ENCODE data around the gene SH3RF1. TPM values are rescaled to one million over a fixed set of nuclear protein-coding genes. Genes with fewer than 3 reads are reported as not detected.

Gene SH3RF1
- total and polyA plus RNA-seq, 10 of the 15 experiments (the other 5 are each of a cell fraction or from before 2014, with no cell fraction given): 4.5 to 22.5 (median 10.4) TPM

DNA sequence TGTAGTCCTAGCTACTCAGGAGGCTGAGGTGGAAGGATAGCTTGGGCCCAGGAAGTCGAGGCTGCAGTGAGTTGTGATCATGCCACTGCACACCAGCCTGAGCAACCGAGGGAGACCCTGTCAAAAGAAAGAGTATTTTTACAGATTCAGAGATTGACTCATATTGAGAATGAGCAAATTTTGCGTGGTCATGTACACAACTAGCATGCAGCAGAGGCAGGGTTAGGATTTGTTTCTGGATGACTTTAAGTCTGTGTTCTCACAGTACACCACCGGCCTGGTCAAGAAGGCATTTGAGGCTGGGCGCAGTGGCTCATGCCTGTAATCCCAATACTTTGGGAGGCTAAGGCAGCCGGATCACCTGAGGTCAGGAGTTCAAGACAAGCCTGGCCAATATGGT is 215.9 kb downstream of the SH3RF1 start:
- Histone ChIP-seq H3K36me3 (ENCODE audit: control insufficient read depth in 2 of 2, insufficient read depth in 2 of 2, low read length in 1 of 2) (no peaks in the 10 kb centered on the region), H3K4me2 (ENCODE audit: control insufficient read depth, insufficient read depth) (no peak overlapping the region), H4K20me1 (ENCODE audit: control insufficient read depth, insufficient read depth) (no peaks in the 10 kb centered on the region), H3K9me3 (replicated peaks; ENCODE audit: control insufficient read depth, insufficient read depth, low read length) (no peaks in the 10 kb centered on the region), H3K79me2 (ENCODE audit: control insufficient read depth, insufficient read depth, low read length) (no peaks in the 10 kb centered on the region), H3K9ac (ENCODE audit: control insufficient read depth, insufficient read depth, low read length) (no peak overlapping the region), H3K27me3 (replicated peaks in 1 of 2; ENCODE audit: control insufficient read depth in 2 of 2, insufficient read depth in 2 of 2, low read length in 1 of 2) (no peaks in the 10 kb centered on the region), H3K4me3 (no peak overlapping the region), H3K4me1 (ENCODE audit: control insufficient read depth, insufficient read depth, low read length) (no peaks in the 10 kb centered on the region), H2AFZ (ENCODE audit: control insufficient read depth, low read depth, low read length) (no peak overlapping the region), H3K27ac (ENCODE audit: control insufficient read depth, insufficient read depth) (no peak overlapping the region)
- peak; percentile 75 for ATAC-seq
- SMC1A ChIA-PET (ENCODE audit: uncharacterized antibody, unreplicated experiment): no interaction called here
- no TSS peak for BruUV-seq (replicated peaks)
- CTCF ChIA-PET: no interaction called here
- RAD21 ChIA-PET (ENCODE audit: unreplicated experiment): no interaction called here
- intact Hi-C loops (cut with micrococcal nuclease; ENCODE audit: unreplicated experiment): no loop called here
- in situ Hi-C loops (cut with MboI): no loop called here
- TF ChIP-seq TCF3 (IDR thresholded peaks at IDR 0.05; ENCODE audit: borderline replicate concordance, insufficient read depth, low read depth, low read length) (no peak), NR2C1 (IDR thresholded peaks at IDR 0.05) (no peak), JUNB (IDR thresholded peaks at IDR 0.05) (peak; percentile 51), POU2F2 (IDR thresholded peaks at IDR 0.05; ENCODE audit: borderline replicate concordance, low read depth, low read length) (no peak), RB1 (IDR thresholded peaks at IDR 0.05; ENCODE audit: borderline replicate concordance) (no peak)
- WGBS (ENCODE audit: insufficient coverage, insufficient replicate concordance, low lambda C conversion rate, missing lambda C conversion rate): 17% methylated on average over 6 of the region's 6 CpGs
- no peak for DNase-seq (ENCODE audit: low read depth, low spot score)
- POLR2A ChIA-PET: no interaction called here
- FAIRE-seq: no peak

DNA sequence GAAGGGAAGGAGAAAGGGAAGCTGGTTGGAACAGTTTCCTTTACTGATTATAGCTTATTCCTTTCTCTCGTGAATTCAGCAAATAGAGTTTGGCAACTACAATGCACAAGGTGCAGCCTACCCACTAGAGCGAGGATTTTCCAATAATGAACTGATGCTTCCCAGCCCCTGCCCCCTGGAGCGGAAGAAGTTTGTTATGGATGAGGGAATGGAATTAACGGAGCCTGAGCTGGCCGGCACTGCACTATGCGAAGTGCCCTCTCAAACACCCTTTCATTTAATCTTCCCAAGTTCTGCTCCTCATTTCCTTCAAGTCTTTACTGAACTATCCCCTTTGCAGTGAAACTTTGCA is 218.2 kb downstream of the SH3RF1 start:
- SMC1A ChIA-PET (ENCODE audit: uncharacterized antibody, unreplicated experiment): interaction anchor here (2.0 kb wide), 1 partner anchor 46 kb away, joined by 4 read pairs; no protein-coding TSS in a partner anchor
- Histone ChIP-seq H4K20me1 (ENCODE audit: control insufficient read depth, insufficient read depth) (no peaks in the 10 kb centered on the region), H3K79me2 (ENCODE audit: control insufficient read depth, insufficient read depth, low read length) (no peaks in the 10 kb centered on the region), H3K4me3 (no peak overlapping the region), H3K4me2 (ENCODE audit: control insufficient read depth, insufficient read depth) (no peak overlapping the region), H3K27ac (ENCODE audit: control insufficient read depth, insufficient read depth) (no peak overlapping the region), H3K36me3 (ENCODE audit: control insufficient read depth in 2 of 2, insufficient read depth in 2 of 2, low read length in 1 of 2) (no peaks in the 10 kb centered on the region), H3K9me3 (replicated peaks; ENCODE audit: control insufficient read depth, insufficient read depth, low read length) (no peaks in the 10 kb centered on the region), H3K9ac (ENCODE audit: control insufficient read depth, insufficient read depth, low read length) (no peak overlapping the region), H2AFZ (ENCODE audit: control insufficient read depth, low read depth, low read length) (no peak overlapping the region), H3K4me1 (ENCODE audit: control insufficient read depth, insufficient read depth, low read length) (no peaks in the 10 kb centered on the region), H3K27me3 (replicated peaks in 1 of 2; ENCODE audit: control insufficient read depth in 2 of 2, insufficient read depth in 2 of 2, low read length in 1 of 2) (no peaks in the 10 kb centered on the region)
- RAD21 ChIA-PET (ENCODE audit: unreplicated experiment): no interaction called here
- BruUV-seq (replicated peaks): no TSS peak
- ATAC-seq (no peak), DNase-seq (ENCODE audit: low read depth, low spot score) (no peak), FAIRE-seq (no peak)
- CTCF ChIA-PET: interaction anchor here (1.0 kb wide), 1 partner anchor 17 kb away, joined by 3 read pairs; no protein-coding TSS in a partner anchor
- POLR2A ChIA-PET: no interaction called here
- intact Hi-C loops (cut with micrococcal nuclease; ENCODE audit: unreplicated experiment): no loop called here
- TF ChIP-seq STAT1 (conservative IDR thresholded peaks at IDR 0.05) (no peak), MLLT1 (IDR thresholded peaks at IDR 0.05) (no peak), SMAD5 (IDR thresholded peaks at IDR 0.05; ENCODE audit: low read depth) (no peak), TBL1XR1 (IDR thresholded peaks at IDR 0.05; ENCODE audit: low read depth, low read length) (no peak)
- 87% methylated on average over 6 of the region's 6 CpGs for WGBS (ENCODE audit: insufficient coverage, insufficient replicate concordance, low lambda C conversion rate, missing lambda C conversion rate)
- in situ Hi-C loops (cut with MboI): no loop called here

Data from GM12878 (cell line).